GM18520 (cell line): ENCODE results near the gene TRABD2A.

Source experiments
- ATAC-seq: cut with Tn5 transposase; IDR thresholded peaks from one replicate; pipeline ENCODE4 v1.9.1; 2021; ENCODE audit not compliant: unreplicated experiment

The TRABD2A gene

GRCh38 chr2:84827978-84828575 is 52.8 kb downstream of the TRABD2A start:
- no peak for ATAC-seq

- ATAC-seq = no peak
Measured at GRCh38 chr2:84823788-84824187, 57.1 kb downstream of the TRABD2A start.

DNA sequence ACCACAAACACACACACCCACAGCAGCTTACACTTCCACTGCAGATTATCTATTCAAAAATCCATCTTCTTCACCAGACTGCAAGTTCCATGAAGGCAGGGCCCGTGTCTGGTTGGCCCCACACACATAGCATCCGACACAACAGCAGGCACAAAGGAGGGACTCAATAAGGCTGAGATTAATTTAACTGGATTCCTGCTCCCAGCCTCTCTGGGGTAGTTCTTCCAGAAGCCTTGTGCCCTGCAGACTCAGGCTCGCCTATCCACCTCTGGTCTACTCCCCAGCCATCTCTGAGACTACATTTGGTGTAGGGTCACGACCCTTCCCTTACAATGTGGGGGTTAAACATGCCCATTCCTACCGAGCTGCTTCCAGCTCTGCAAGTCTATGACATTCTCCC is 57.7 kb downstream of the TRABD2A start:
- ATAC-seq = no peak

DNA sequence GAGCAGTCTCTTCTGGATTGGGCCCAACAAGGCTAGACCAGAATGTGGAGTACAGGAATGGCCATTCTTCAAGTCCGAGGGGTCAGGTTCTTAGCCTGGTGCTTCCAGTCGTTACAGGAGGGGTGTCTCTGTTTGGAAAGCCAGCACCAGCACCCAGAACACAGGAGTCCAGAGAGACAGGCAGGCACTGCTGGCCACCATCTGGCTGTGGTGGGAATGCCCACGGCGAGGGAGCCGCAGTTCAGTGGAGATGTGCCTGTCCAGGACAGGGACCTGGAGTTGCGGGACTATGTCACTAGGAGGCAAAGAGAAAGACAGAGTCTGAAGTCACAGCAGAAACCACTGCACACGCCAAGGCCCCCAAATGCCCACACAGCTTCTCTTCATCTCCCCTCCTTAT is 59.1 kb downstream of the TRABD2A start:
- ATAC-seq = no peak

DNA sequence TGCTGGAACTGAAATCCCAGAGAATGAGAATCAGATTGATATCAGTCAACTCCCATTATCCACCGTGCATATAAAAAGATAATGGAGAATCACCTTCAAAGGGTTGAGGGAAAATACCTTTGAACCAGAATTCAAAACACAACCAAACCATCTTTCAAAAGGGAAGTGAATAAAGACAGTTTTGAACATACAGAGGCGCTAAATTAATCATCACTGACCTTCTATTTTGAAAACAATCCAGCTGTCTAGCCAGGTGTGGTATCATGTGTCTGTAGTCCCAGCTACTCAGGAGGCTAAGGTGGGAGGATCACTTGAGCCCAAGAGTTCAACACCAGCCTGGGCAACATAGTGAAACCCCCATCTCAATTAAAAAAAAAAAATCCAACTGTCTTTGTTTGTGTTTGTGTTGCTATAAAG is 63.6 kb downstream of the TRABD2A start:
- peak; percentile 96 for ATAC-seq

GRCh38 chr2:84816426-84817026 is 64.4 kb downstream of the TRABD2A start:
- peak; percentile 47 for ATAC-seq

DNA sequence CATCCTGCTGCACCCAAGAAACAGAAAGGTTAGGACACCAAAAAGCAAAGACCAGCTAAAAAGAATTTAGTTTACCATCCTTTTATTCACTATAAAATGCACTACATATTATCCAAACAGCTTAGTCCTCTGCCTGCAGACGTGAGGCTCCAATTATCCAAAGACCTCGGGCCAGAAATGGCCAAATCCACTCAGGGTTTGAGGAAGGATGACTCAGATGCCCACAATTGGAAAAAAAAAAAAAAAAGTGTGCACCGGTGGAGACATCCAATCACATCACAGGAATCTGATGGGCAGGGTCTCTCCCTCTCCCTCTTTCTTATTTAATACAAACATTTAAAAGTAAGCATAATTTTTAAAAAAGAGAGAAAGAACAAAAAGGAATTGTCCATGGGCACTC is 65.7 kb downstream of the TRABD2A start:
- ATAC-seq = no peak

- ATAC-seq = no peak
Measured at GRCh38 chr2:84811839-84812431, 68.9 kb downstream of the TRABD2A start.

DNA sequence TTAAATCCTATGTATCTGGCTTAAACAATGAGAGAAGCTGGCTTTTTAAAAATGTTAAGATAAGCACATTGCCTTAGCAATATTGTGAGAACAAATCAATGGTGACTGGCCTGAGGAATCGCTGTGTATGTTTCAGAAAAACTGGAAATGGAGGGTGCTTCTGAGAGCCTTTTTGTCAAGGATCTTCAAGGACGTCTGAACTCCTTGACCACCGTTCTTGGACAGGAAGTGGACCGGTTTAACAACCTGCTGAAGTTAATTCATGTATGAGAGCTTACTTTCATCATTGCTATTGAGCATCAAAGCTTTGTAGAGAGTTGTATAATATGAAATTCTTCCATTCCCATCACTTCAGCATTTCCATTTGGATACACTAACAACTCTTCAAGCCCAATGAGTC is 72.6 kb downstream of the TRABD2A start:
- ATAC-seq = no peak

- no peak for ATAC-seq
Measured at GRCh38 chr2:84807063-84807485, 73.8 kb downstream of the TRABD2A start.

DNA sequence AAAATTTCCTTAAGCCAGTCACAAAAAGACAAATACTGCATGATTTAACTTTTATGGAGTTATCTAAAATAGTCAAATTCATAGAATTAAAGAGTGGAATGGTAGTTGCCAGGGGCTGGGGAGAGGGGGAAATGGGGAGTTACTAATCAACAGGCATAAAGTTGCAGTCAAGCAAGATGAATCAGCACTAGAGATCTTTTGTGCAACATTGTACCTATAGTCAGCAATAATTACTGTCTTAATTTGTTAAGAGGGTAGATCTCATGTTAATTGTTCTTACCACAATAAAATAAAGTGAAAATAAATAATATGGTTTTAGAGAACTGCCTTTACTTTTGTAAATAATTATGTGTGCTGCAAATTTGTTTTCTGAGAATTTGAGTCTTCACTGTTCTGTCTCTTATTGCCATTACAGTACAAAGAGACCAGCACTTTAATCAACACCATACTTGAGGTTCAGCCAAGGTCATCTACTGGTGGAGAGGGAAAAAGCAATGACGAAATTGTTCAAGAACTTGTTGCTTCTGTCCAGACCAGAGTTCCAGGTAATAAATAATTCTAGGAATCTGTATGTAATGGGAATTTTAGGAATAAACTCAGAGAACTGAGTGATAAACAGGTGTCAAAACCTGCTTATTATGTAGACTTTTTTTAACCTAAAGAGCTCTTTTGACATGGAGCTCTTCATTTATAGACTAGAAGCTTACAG is 75.5 kb downstream of the TRABD2A start:
- ATAC-seq = no peak

GRCh38 chr2:84801811-84802210 is 79.1 kb downstream of the TRABD2A start:
- ATAC-seq = no peak

DNA sequence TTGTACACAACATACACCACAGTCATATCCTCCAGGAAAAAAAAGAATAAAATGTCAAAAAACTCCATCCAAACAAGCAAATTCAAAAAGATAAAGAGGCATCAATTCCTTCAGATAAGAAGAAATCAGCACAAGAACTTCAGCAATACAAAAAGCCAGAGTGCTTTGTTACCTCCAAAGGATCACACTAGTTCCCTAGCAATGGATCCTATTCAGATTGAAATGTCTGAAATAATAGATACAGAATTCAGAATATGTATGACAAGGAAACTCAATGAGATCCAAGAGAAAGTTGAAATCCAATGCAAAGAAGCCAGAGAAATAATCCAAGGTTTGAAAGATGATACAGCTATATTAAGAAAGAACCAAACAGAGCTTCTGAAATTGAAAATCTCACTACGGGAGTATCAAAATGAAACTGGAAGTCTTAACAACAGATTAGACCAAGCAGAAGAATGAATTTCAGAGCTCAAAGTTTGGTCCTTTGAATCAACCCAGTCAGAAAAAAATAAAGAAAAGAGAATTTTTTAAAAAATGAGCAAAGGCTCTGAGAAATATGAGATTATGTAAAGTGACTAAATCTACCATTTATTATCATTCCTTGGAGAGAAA is 80.6 kb downstream of the TRABD2A start:
- peak; percentile 77 for ATAC-seq

DNA sequence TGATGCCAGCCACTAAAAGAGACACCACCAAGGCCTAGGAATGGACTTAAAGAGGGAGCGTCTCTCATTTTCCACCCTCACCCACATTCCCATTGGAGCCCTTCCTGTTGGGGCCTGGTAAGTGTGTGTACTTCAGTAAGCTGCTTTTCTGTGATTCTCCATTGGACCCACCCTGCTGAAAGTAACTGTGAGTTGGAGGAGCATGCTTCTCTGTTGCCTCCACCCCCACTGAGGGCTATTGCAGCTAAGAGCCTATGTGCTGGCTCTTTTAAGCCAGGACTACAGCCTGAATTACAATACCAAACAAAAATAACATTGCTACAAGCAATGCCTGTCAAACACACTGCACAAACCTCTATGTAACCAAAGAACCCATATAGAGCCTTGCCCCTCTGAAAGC is 81.1 kb downstream of the TRABD2A start:
- no peak for ATAC-seq

DNA sequence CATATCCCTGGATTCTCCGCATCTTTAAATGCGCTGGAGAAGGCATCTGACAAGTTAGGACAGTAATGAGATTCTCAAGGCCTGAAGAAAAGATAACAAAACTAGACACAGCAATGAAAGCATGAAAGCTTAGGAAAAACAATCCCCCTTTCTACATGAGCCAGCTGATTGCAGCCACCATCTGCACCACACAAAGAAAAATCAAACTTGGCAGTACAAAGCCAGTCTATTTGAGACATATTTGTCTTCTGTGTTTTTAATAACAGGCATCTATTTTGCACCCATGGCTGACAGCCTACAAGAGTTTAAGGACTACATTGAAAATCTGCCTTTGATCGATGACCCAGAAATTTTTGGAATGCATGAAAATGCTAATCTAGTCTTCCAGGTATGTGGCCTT is 83.6 kb downstream of the TRABD2A start:
- ATAC-seq = no peak

DNA sequence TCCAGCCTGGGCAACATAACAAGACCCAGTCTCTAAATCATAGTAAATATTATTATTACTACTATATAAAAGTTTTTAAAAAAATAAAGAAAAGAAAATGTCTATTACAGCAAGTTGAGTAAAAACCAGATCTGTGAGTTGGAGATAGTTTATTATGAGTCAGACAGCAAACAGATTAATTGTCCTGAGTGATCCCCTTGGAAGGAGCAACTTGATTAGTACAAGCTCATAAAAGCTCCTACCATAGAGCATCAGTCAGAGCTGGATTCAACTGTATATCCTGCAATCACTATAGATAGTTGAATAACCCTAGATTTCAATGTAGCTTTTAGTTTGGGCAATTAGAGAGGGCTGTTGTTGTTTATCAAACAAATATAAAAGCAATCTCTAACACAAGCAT is 84.1 kb downstream of the TRABD2A start:
- no peak for ATAC-seq

DNA sequence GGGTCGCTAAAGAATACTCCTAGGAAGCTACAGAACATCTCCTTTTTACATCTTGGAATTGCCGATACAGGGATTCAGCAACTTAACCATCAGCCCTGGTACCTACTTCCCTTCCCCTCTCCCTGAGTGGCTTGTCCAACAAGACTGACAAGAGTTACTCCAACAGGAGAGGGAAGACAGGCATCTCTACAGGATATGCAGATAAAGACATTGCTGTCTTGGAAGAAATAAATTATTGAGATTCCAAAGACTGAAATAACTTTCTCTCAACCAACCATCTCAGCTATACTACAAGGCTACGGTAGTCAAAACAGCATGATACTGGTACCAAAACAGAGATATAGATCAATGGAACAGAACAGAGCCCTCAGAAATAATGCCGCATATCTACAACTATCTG is 87.2 kb downstream of the TRABD2A start:
- no peak for ATAC-seq

- no peak for ATAC-seq
Measured at GRCh38 chr2:84792856-84793522, 87.9 kb downstream of the TRABD2A start.

GRCh38 chr2:84788498-84788897 is 92.4 kb downstream of the TRABD2A start:
- ATAC-seq = no peak

DNA sequence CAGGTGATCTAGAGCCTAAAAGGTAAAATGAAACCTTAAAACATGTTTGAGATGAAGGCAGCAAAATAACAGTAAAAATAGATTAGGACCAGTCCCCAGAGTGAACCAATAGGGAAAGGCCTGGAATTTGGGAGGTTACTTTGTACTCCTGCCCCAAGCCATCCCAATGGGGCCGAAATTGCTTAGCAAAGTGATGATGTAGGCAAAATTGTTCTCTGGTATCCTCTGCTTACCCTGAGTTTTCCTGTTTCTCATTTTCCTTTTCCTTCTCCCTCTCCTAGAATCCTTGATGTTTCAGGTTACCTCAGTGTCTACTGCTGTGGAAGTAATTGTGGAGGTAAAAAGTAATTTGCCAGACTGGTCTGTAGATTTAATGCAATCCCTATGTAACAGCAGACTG is 92.9 kb downstream of the TRABD2A start:
- ATAC-seq = no peak

GRCh38 chr2:84786601-84787000 is 94.3 kb downstream of the TRABD2A start:
- no peak for ATAC-seq
